OCI-LY3 (cell line): Measurements from ENCODE around the gene ACOXL.

Experiments used
- H2AFZ ChIP-seq: fragments of 200-600, 300-600 bp; shearing (Covaris generic); 2 replicates; pipeline ENCODE4 v1.6.0; 2014; ENCODE audit warnings: antibody characterized with exemption, low read depth, low read length
- H3K27ac ChIP-seq: fragments of 200-600, 300-600 bp; sonication (generic); 2 replicates; pipeline ENCODE4 v1.5.1; 2014; ENCODE audit warnings: mild to moderate bottlenecking, low read length, moderate library complexity, mixed read lengths
- H3K27me3 ChIP-seq: fragments of 200-600, 300-600 bp; sonication (generic); 2 replicates; pipeline ENCODE4 v1.6.1; 2014; ENCODE audit warnings: low read depth, low read length, mixed read lengths
- H3K36me3 ChIP-seq: fragments of 200-600, 300-600 bp; sonication (generic); replicated peaks from 2 replicates; pipeline ENCODE3; 2014; ENCODE audit warnings: low read depth, low read length, mixed read lengths
- H3K4me1 ChIP-seq: fragments of 300-600, 200-600 bp; sonication (generic); 2 replicates; pipeline ENCODE4 v1.6.1; 2014; ENCODE audit warnings: low read length, mixed read lengths
- H3K4me2 ChIP-seq: fragments of 200-600, 300-600 bp; sonication (generic); 2 replicates; pipeline ENCODE4 v1.6.1; 2014; ENCODE audit warnings: low read length, mixed read lengths
- H3K4me3 ChIP-seq: fragments of 300-600, 200-600 bp; sonication (generic); 2 replicates; pipeline ENCODE4 v1.5.1; 2014; ENCODE audit warnings: antibody characterized with exemption, mild to moderate bottlenecking, low read length, moderate library complexity
- H3K79me2 ChIP-seq: fragments of 300-600, 200-600 bp; shearing (Covaris generic); 2 replicates; pipeline ENCODE4 v1.6.1; 2014; ENCODE audit warnings: mild to moderate bottlenecking, low read length, mixed read lengths
- H3K9ac ChIP-seq: fragments of 300-600, 200-600 bp; shearing (Covaris generic); 2 replicates; pipeline ENCODE4 v1.6.0; 2014; ENCODE audit warnings: mild to moderate bottlenecking, low read length, moderate library complexity
- H3K9me3 ChIP-seq: fragments of 200-600, 300-600 bp; shearing (Covaris generic); 2 replicates; pipeline ENCODE4 v1.6.1; 2014; ENCODE audit warnings: low read length, mixed read lengths; ENCODE audit not compliant: insufficient read depth
- H4K20me1 ChIP-seq: fragments of 200-600, 300-600 bp; sonication (generic); 2 replicates; pipeline ENCODE4 v1.6.1; 2016; ENCODE audit warnings: low read length, mixed read lengths; ENCODE audit not compliant: insufficient read depth
- CTCF ChIP-seq: fragments of 200-600, 300-600 bp; sonication (generic); IDR thresholded peaks from 2 replicates; pipeline ENCODE4 v1.5.1; 2014; ENCODE audit warnings: antibody characterized with exemption, low read length, low read depth
- EZH2phosphoT487 ChIP-seq: fragments of 200-600 bp; shearing (Covaris generic); IDR thresholded peaks from 2 replicates; pipeline ENCODE4 v1.6.1; 2018; ENCODE audit warnings: antibody characterized with exemption, mixed run types, low read depth

The ACOXL gene

GRCh38 chr2:110816404-110817365 lies 84.3 kb downstream of the ACOXL start:
- Histone ChIP-seq H4K20me1 (peaks cover 11% of the 10 kb centered on the region; the same call in 1 of the 2 replicates), H3K9me3 (no peaks in the 10 kb centered on the region), H3K36me3 (no peaks in the 10 kb centered on the region), H3K27ac (no peak overlapping the region), H3K79me2 (no peaks in the 10 kb centered on the region), H3K27me3 (peaks cover 89% of the 10 kb centered on the region), H2AFZ (no peak overlapping the region), H3K4me2 (no peak overlapping the region), H3K9ac (no peak overlapping the region), H3K4me1 (peaks cover 10% of the 10 kb centered on the region), H3K4me3 (no peak overlapping the region)
- TF ChIP-seq EZH2phosphoT487 (no peak), CTCF (no peak)

- H3K9ac ChIP-seq = no peak overlapping the region
- H3K27ac ChIP-seq = no peak overlapping the region
- H3K4me3 ChIP-seq = no peak overlapping the region
- peaks cover 11% of the 10 kb centered on the region; the same call in 1 of the 2 replicates for H4K20me1 ChIP-seq
- no peaks in the 10 kb centered on the region for H3K79me2 ChIP-seq
- no peaks in the 10 kb centered on the region for H3K9me3 ChIP-seq
- H2AFZ ChIP-seq = no peak overlapping the region
- H3K36me3 ChIP-seq = no peaks in the 10 kb centered on the region
- H3K4me2 ChIP-seq = no peak overlapping the region
- peaks cover 10% of the 10 kb centered on the region for H3K4me1 ChIP-seq
- peaks cover 84% of the 10 kb centered on the region for H3K27me3 ChIP-seq
- TF ChIP-seq CTCF (peak; percentile 21; the same call in 1 of the 2 replicates), EZH2phosphoT487 (no peak)
Observed at GRCh38 chr2:110818767-110819481, 86.6 kb downstream of the ACOXL start.

GRCh38 chr2:110819711-110820110 lies 87.3 kb downstream of the ACOXL start:
- H2AFZ ChIP-seq = no peak overlapping the region
- no peak overlapping the region for H3K9ac ChIP-seq
- H3K27ac ChIP-seq = no peak overlapping the region
- TF ChIP-seq EZH2phosphoT487 = no peak
- peaks cover 11% of the 10 kb centered on the region; the same call in 1 of the 2 replicates for H4K20me1 ChIP-seq
- H3K4me3 ChIP-seq = no peak overlapping the region
- H3K4me1 ChIP-seq = peaks cover 10% of the 10 kb centered on the region
- peaks cover 85% of the 10 kb centered on the region for H3K27me3 ChIP-seq
- no peaks in the 10 kb centered on the region for H3K36me3 ChIP-seq
- H3K9me3 ChIP-seq = no peaks in the 10 kb centered on the region
- no peaks in the 10 kb centered on the region for H3K79me2 ChIP-seq
- peak overlapping the region; percentile 29; the same call in 1 of the 2 replicates for H3K4me2 ChIP-seq

GRCh38 chr2:110820128-110820527 lies 87.8 kb downstream of the ACOXL start:
- Histone ChIP-seq H3K27me3 (peaks cover 85% of the 10 kb centered on the region), H3K9ac (no peak overlapping the region), H3K36me3 (no peaks in the 10 kb centered on the region), H4K20me1 (peaks cover 11% of the 10 kb centered on the region; the same call in 1 of the 2 replicates), H2AFZ (no peak overlapping the region), H3K9me3 (no peaks in the 10 kb centered on the region), H3K4me1 (peaks cover 10% of the 10 kb centered on the region), H3K4me2 (peak overlapping the region; percentile 29; the same call in 1 of the 2 replicates), H3K79me2 (no peaks in the 10 kb centered on the region), H3K27ac (no peak overlapping the region), H3K4me3 (no peak overlapping the region)
- no peak for TF ChIP-seq CTCF
- TF ChIP-seq EZH2phosphoT487 = no peak
